Loucy (cell line): Measurements from ENCODE around the gene MRPS6.

Source experiments
- EZH2phosphoT487 ChIP-seq: fragments of 200-600 bp; IDR thresholded peaks from 2 replicates; pipeline ENCODE4 v1.6.1; 2018; ENCODE audit warnings: antibody characterized with exemption, mild to moderate bottlenecking, moderate library complexity, borderline replicate concordance
- TF ChIP-seq, protein P1 (sequence below): fragments of 200-600 bp; sonication (generic); conservative IDR thresholded peaks from 2 replicates; pipeline ENCODE4 v1.5.1; 2014; ENCODE audit warnings: mild to moderate bottlenecking, antibody characterized with exemption, low read length

- TF ChIP-seq, protein P1, sequence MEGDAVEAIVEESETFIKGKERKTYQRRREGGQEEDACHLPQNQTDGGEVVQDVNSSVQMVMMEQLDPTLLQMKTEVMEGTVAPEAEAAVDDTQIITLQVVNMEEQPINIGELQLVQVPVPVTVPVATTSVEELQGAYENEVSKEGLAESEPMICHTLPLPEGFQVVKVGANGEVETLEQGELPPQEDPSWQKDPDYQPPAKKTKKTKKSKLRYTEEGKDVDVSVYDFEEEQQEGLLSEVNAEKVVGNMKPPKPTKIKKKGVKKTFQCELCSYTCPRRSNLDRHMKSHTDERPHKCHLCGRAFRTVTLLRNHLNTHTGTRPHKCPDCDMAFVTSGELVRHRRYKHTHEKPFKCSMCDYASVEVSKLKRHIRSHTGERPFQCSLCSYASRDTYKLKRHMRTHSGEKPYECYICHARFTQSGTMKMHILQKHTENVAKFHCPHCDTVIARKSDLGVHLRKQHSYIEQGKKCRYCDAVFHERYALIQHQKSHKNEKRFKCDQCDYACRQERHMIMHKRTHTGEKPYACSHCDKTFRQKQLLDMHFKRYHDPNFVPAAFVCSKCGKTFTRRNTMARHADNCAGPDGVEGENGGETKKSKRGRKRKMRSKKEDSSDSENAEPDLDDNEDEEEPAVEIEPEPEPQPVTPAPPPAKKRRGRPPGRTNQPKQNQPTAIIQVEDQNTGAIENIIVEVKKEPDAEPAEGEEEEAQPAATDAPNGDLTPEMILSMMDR: no peak
- TF ChIP-seq EZH2phosphoT487: no peak
Observed at GRCh38 chr21:34112316-34113033, 39.1 kb downstream of the MRPS6 start.
